Spleen (tissue), 11 donors: Measurements from ENCODE around the gene ORC1. TPM values are rescaled to one million over a fixed set of nuclear protein-coding genes. Genes with fewer than 3 reads are reported as not detected.

Experiments
- DNase-seq: peaks from one replicate; pipeline ENCODE4 v3.0.0-alpha.2; 2020
- H3K27ac ChIP-seq, 8 donors: fragments of 200-600 bp; sonication (generic) in 7 of 8; 1 replicate in 4 of 8; 2 replicates in 4 of 8; pipeline versions ENCODE4 v1.5.0 to v1.8.0; 2016 to 2021; ENCODE audit warnings: inconsistent platforms in 4 of 8, mild to moderate bottlenecking in 4 of 8, moderate library complexity in 1 of 8
- H3K27me3 ChIP-seq, 7 donors: fragments of 200-600 bp; sonication (generic) in 6 of 7; replicated peaks in 1 of 7; 1 replicate in 4 of 7; 2 replicates in 3 of 7; pipeline versions ENCODE4 v1.5.0 to v1.8.0; 2016 to 2021; ENCODE audit warnings: inconsistent platforms in 3 of 7, mild to moderate bottlenecking in 1 of 7
- H3K36me3 ChIP-seq, 6 donors: fragments of 200-600 bp; sonication (generic) in 5 of 6; 1 replicate in 4 of 6; 2 replicates in 2 of 6; pipeline versions ENCODE4 v1.5.0 to v1.8.0; 2016 to 2021; ENCODE audit warnings: inconsistent platforms in 2 of 6
- H3K4me1 ChIP-seq, 6 donors: fragments of 200-600 bp; sonication (generic) in 5 of 6; 1 replicate in 3 of 6; 2 replicates in 3 of 6; pipeline versions ENCODE4 v1.5.0 to v1.8.0; 2016 to 2021; ENCODE audit warnings: inconsistent platforms in 3 of 6
- H3K4me3 ChIP-seq, 8 donors: fragments of 200-600 bp; sonication (generic) in 7 of 8; 1 replicate in 4 of 8; 2 replicates in 4 of 8; pipeline versions ENCODE4 v1.5.0 to v1.8.0; 2016 to 2021; ENCODE audit warnings: inconsistent platforms in 4 of 8, mild to moderate bottlenecking in 4 of 8, moderate library complexity in 2 of 8
- H3K9me3 ChIP-seq, 8 donors: fragments of 200-600 bp; sonication (generic) in 7 of 8; 1 replicate in 4 of 8; 2 replicates in 4 of 8; pipeline versions ENCODE4 v1.5.0 to v1.8.0; 2016 to 2021; ENCODE audit warnings: inconsistent platforms in 4 of 8
- CTCF ChIP-seq, 11 experiments: fragments of 200-600 bp in 7 of 11; fragments of 450-650 bp in 4 of 11; sonication (generic) in 4 of 11; IDR thresholded peaks in 8 of 11; conservative IDR thresholded peaks in 3 of 11; 1 replicate in 7 of 11; 2 replicates in 4 of 11; pipeline versions ENCODE4 v1.4.0 to v1.8.0; 2016 to 2021; ENCODE audit warnings: antibody characterized with exemption in 11 of 11, inconsistent platforms in 4 of 11, mild to moderate bottlenecking in 1 of 11
- POLR2A ChIP-seq, 3 donors: fragments of 450-650 bp; IDR thresholded peaks; one replicate each; pipeline ENCODE4 v1.5.1; 2017; ENCODE audit warnings: antibody characterized with exemption in 3 of 3, mild to moderate bottlenecking in 1 of 3
- POLR2AphosphoS5 ChIP-seq, 3 donors: sonication (generic); formaldehyde crosslinking; IDR thresholded peaks; one replicate each; pipeline ENCODE4 v1.5.1; 2017; ENCODE audit warnings: antibody characterized with exemption in 3 of 3
- WGBS, 5 donors: extraction: QIAGEN DNeasy Blood & Tissue Kit in 3 of 5; methylation state at CpG; one replicate each; pipeline versions ENCODE4 v1.1.5 to v1.1.7; 2013 to 2018; 5-methylcytosine and 5-hydroxymethylcytosine counted together
- intact Hi-C: fragments of 100-400 bp; cut with DNase I; formaldehyde crosslinking; loops from one replicate; pipeline ENCODE4 v1.15.0; 2023; ENCODE audit warnings: low total_unique reads
- polyA plus RNA-seq, 3 donors: library from polyadenylated mRNA; stranded (reverse); fragments of 200-250 nt; gene quantifications; one replicate each; pipeline ENCODE4 v1.2.1, GENCODE V29; 2013
- total RNA-seq, 7 donors: library from RNA; depleted of rRNA in 3 of 7; stranded (reverse); fragments of >200 nt in 3 of 7; fragmentation: NEBNext Ultra II Directional in 4 of 7; extraction: Animal tissue kit (Norgen Biotek cat#: 25700) in 4 of 7; gene quantifications; one replicate each; pipeline versions ENCODE4 v1.1.0 to v1.2.1, GENCODE V29; 2016 to 2021
- donor health status: healthy with polysubstance abuse.
- donor health status: DM: no; HTN: no; CAD: no; lungs with moderate emphysema.
- donor health status: DM: no; HTN: no; CAD: no.
- donor health status: Bipolar disorder and iron deficiency.
- donor health status: healthy.
- donor health status: DM: no; HTN: no; CAD: no.
- donor health status: DM: yes; HTN: yes; CAD: no.

The ORC1 gene
- total and polyA plus RNA-seq, 10 donors = 0.60 to 5.4 (median 2.1) TPM

- no peak for DNase-seq
- Histone ChIP-seq H3K27ac (no peak overlapping the region), H3K36me3 (peaks cover 0 to 21% (median 0%) of the 10 kb centered on the region in 6 donors), H3K4me3 (no peak overlapping the region), H3K27me3 (no peaks in the 10 kb centered on the region), H3K4me1 (no peaks in the 10 kb centered on the region), H3K9me3 (no peaks in the 10 kb centered on the region)
- WGBS, 5 donors = 77 to 90% (median 81%) methylated on average over 6 to 7 of the region's 7 CpGs
- TF ChIP-seq POLR2A (IDR thresholded peaks at IDR 0.05) (no peak), CTCF (IDR thresholded peaks at IDR 0.05 in 8 of 11, conservative IDR thresholded peaks at IDR 0.05 in 3 of 11) (no peak)
- intact Hi-C loops = no loop called here
Measured at GRCh38 chr1:52341655-52342260, 62.5 kb downstream of the ORC1 start.

GRCh38 chr1:52337439-52337838, 66.8 kb downstream of the ORC1 start:
- no peaks in the 10 kb centered on the region for H3K9me3 ChIP-seq
- no peak for DNase-seq
- no peak overlapping the region for H3K27ac ChIP-seq
- H3K4me3 ChIP-seq = no peak overlapping the region
- intact Hi-C loops = no loop called here
- WGBS, 5 donors = 91 to 98% (median 95%) methylated on average over 2 of the region's 2 CpGs
- no peaks in the 10 kb centered on the region for H3K4me1 ChIP-seq
- peaks cover 0 to 19% (median 0%) of the 10 kb centered on the region in 6 donors for H3K36me3 ChIP-seq
- TF ChIP-seq POLR2A (IDR thresholded peaks at IDR 0.05) (no peak), POLR2AphosphoS5 (IDR thresholded peaks at IDR 0.05) (no peak), CTCF (IDR thresholded peaks at IDR 0.05 in 8 of 11, conservative IDR thresholded peaks at IDR 0.05 in 3 of 11) (no peak)
- no peaks in the 10 kb centered on the region for H3K27me3 ChIP-seq

- no peaks in the 10 kb centered on the region for H3K27me3 ChIP-seq
- no peak overlapping the region for H3K27ac ChIP-seq
- H3K4me1 ChIP-seq = no peaks in the 10 kb centered on the region
- H3K4me3 ChIP-seq = no peak overlapping the region
- H3K36me3 ChIP-seq = peaks cover 0 to 16% (median 0%) of the 10 kb centered on the region in 6 donors
- intact Hi-C loops = no loop called here
- TF ChIP-seq POLR2AphosphoS5 (IDR thresholded peaks at IDR 0.05) (no peak), POLR2A (IDR thresholded peaks at IDR 0.05) (no peak), CTCF (IDR thresholded peaks at IDR 0.05 in 8 of 11, conservative IDR thresholded peaks at IDR 0.05 in 3 of 11) (no peak)
- 84 to 95% (median 89%) methylated on average over 3 of the region's 3 CpGs for WGBS, 5 donors
- H3K9me3 ChIP-seq = no peaks in the 10 kb centered on the region
- no peak for DNase-seq
Measured at GRCh38 chr1:52334906-52335528, 69.2 kb downstream of the ORC1 start.

- H3K4me3 ChIP-seq = no peak overlapping the region
- no peaks in the 10 kb centered on the region for H3K9me3 ChIP-seq
- DNase-seq = no peak
- no peak overlapping the region for H3K27ac ChIP-seq
- no peaks in the 10 kb centered on the region for H3K4me1 ChIP-seq
- H3K27me3 ChIP-seq = no peaks in the 10 kb centered on the region
- WGBS, 5 donors = 84 to 94% (median 85%) methylated on average over 1 of the region's 1 CpG
- intact Hi-C loops = no loop called here
- no peak for TF ChIP-seq POLR2A (IDR thresholded peaks at IDR 0.05)
- no peak for TF ChIP-seq CTCF (IDR thresholded peaks at IDR 0.05 in 8 of 11, conservative IDR thresholded peaks at IDR 0.05 in 3 of 11)
- TF ChIP-seq POLR2AphosphoS5 (IDR thresholded peaks at IDR 0.05) = no peak
- H3K36me3 ChIP-seq = peaks cover 0 to 8% (median 0%) of the 10 kb centered on the region in 6 donors
Measured at GRCh38 chr1:52332411-52332810, 71.8 kb downstream of the ORC1 start.
